WERI-Rb-1 (cell line): ENCODE results near the gene PATZ1.
"Not testable (repeated sequence)": the region's sequence is repeated elsewhere in the genome, so short reads cannot be mapped to it uniquely, and the experiment has no call there.

Experiments used
- DNase-seq: peaks from one replicate; pipeline ENCODE4 v3.0.0-alpha.2; 2020
- H3K27ac ChIP-seq: fragments of 250-450 bp; sonication (Bioruptor Pico); 2 replicates; pipeline ENCODE4 v1.5.1; 2020; ENCODE audit warnings: mild to moderate bottlenecking, moderate library complexity
- H3K27me3 ChIP-seq: fragments of 250-450 bp; sonication (Bioruptor Pico); 2 replicates; pipeline ENCODE4 v1.5.1; 2021; ENCODE audit warnings: mild to moderate bottlenecking, low read depth, moderate library complexity; ENCODE audit not compliant: insufficient read depth, severe bottlenecking
- H3K36me3 ChIP-seq: fragments of 250-450 bp; sonication (Bioruptor Pico); 2 replicates; pipeline ENCODE4 v1.5.1; 2020; ENCODE audit warnings: mild to moderate bottlenecking, moderate library complexity
- H3K4me3 ChIP-seq: 2 replicates; pipeline ENCODE4 v1.5.1; 2011; ENCODE audit warnings: low read depth, mild to moderate bottlenecking, control low read depth, low read length
- H3K9me3 ChIP-seq: fragments of 250-450 bp; sonication (Bioruptor Pico); 2 replicates; pipeline ENCODE4 v1.5.1; 2021; ENCODE audit warnings: mild to moderate bottlenecking, moderate library complexity; ENCODE audit not compliant: severe bottlenecking
- TF ChIP-seq, protein P1 (sequence below): IDR thresholded peaks from 2 replicates; pipeline ENCODE4 v1.5.1; 2011; ENCODE audit warnings: low read depth, mild to moderate bottlenecking, control low read depth, inconsistent platforms, low read length

Gene PATZ1

DNA sequence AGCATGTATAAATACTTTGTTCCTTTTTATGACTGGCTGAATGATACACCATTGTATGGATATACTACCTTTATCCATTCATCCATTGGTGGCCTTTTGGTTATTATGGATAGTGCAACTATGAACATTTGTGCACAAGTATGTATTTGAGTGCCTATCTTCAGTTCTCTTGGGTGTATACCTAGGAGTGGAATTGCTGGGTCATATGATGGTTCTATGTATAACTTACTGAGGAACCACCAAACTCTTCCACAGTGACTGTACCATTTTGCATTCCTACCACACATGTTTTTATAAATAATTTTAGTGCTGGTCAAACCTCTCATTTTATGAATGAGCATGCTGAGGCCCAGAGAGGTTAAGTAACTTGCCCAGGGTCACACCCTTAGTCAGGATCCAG, 3.8 kb upstream of the PATZ1 start:
- Histone ChIP-seq H3K27ac (no peak overlapping the region), H3K27me3 (no peaks in the 10 kb centered on the region), H3K36me3 (peaks cover 4% of the 10 kb centered on the region), H3K4me3 (no peak overlapping the region), H3K9me3 (no peaks in the 10 kb centered on the region)
- DNase-seq = no peak
- TF ChIP-seq, protein P1, sequence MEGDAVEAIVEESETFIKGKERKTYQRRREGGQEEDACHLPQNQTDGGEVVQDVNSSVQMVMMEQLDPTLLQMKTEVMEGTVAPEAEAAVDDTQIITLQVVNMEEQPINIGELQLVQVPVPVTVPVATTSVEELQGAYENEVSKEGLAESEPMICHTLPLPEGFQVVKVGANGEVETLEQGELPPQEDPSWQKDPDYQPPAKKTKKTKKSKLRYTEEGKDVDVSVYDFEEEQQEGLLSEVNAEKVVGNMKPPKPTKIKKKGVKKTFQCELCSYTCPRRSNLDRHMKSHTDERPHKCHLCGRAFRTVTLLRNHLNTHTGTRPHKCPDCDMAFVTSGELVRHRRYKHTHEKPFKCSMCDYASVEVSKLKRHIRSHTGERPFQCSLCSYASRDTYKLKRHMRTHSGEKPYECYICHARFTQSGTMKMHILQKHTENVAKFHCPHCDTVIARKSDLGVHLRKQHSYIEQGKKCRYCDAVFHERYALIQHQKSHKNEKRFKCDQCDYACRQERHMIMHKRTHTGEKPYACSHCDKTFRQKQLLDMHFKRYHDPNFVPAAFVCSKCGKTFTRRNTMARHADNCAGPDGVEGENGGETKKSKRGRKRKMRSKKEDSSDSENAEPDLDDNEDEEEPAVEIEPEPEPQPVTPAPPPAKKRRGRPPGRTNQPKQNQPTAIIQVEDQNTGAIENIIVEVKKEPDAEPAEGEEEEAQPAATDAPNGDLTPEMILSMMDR = no peak

DNA sequence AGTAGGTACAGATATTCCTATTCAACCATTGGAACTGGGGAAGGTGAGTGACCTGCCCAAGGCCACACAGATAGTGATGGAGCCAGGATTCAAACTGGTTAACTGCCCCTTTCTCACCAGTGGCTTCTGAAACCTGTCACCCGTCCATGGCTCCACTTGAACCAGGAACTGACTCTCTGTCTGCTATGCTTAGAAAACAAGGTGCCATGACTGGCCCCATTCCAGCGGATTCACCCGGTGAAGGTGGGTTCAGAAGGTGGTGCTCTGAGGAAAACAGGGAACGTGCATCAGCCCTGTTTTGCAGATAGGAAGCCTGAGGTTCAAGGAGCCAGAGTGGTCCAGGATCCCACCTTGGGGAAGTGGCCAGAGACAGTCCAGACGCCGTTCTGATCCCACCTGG, 2.6 kb upstream of the PATZ1 start:
- no peaks in the 10 kb centered on the region for H3K27me3 ChIP-seq
- peaks cover 14% of the 10 kb centered on the region for H3K36me3 ChIP-seq
- no peak overlapping the region for H3K27ac ChIP-seq
- no peak overlapping the region for H3K4me3 ChIP-seq
- no peaks in the 10 kb centered on the region for H3K9me3 ChIP-seq
- DNase-seq = no peak
- TF ChIP-seq, protein P1 = no peak

DNA sequence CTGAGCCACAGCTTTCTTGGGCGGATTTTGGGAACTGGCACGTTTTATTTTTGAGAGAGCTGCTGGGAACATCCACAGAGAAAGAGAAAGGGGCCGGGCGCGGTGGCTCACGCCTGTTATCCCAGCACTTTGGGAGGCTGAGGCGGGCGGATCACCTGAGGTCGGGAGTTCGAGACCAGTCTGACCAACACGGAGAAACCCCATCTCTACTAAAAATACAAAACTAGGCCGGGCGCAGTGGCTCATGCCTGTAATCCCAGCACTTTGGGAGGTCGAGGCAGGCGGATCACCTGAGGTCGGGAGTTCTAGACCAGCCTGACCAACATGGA, 1.8 kb upstream of the PATZ1 start:
- Histone ChIP-seq H3K4me3 (peak overlapping the region; percentile 72), H3K27ac (peak overlapping the region; percentile 99), H3K36me3 (peaks cover 22% of the 10 kb centered on the region)
- DNase-seq, H3K9me3 ChIP-seq, H3K27me3 ChIP-seq: not testable (repeated sequence)

DNA sequence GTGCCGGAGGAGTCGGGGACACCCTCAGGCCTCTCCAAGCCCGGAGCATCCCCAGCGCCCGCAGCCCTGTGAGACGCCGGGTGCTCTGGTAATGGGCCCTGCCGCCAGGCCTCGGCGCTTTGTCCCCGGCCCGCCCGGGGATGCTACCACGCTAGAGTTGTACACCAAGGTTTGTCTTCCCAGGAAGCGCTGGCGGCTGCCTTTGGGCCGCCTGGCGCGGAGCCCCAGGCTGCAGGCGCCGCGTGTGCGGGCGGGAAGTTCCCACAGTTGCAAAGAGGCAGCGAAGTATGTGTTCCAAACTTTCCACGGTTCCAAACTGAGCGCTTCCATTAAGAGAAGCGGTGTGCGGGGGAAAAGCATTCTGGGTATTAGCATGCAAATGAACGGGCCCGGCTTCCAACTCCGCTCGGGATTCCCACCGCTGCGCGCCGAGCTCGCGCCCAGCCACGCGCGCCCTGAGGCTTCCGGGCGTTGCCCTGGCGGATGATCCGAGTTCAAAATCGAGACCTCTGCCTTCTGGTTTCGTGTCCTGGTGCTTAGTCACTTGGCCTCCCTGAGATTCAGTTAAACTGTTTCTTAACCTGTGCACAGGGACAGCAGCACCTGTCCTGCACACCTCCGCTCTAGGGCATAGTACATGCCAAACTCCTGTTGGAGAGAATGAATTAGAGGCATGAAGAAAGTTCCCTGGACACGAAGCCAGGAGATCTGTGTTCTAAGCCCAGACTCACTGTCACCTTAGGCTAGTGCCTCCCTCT, 1.3 kb upstream of the PATZ1 start:
- Histone ChIP-seq H3K27me3 (no peaks in the 10 kb centered on the region), H3K4me3 (peak overlapping the region; percentile 72), H3K9me3 (no peaks in the 10 kb centered on the region), H3K36me3 (peaks cover 28% of the 10 kb centered on the region), H3K27ac (peak overlapping the region; percentile 99)
- peak; percentile 80 for DNase-seq
- TF ChIP-seq, protein P1 = no peak

DNA sequence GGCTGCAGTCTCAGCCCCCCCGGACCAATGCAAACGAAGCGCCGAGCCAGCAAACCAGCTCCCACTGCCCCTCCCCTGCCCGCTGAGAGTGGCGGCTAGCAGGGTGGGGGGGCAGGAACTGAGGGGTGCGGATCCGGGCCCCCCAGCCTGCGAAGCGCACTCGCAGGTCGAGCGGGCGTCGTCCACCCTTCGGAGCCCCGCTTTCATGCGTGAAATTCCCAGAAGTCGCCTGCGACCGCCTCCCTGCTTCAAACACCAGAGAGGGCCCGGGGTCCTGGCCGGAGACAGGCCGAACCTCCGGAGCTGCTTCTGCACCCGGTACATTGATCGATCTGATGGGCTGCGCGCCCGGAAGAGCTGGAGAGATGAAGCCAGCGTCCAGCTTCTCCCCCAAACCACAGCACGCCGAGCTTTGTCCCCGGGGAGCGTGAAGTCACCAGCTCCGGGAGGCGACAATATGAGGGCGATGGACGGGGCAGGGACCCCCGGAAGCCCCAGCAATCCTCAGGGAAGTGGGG, 646 bp upstream of the PATZ1 start:
- TF ChIP-seq, protein P1 = no peak
- H3K9me3 ChIP-seq = no peaks in the 10 kb centered on the region
- H3K27me3 ChIP-seq = no peaks in the 10 kb centered on the region
- peak; percentile 86 for DNase-seq
- H3K4me3 ChIP-seq = peak overlapping the region; percentile 72
- peaks cover 34% of the 10 kb centered on the region for H3K36me3 ChIP-seq
- peak overlapping the region; percentile 99 for H3K27ac ChIP-seq

DNA sequence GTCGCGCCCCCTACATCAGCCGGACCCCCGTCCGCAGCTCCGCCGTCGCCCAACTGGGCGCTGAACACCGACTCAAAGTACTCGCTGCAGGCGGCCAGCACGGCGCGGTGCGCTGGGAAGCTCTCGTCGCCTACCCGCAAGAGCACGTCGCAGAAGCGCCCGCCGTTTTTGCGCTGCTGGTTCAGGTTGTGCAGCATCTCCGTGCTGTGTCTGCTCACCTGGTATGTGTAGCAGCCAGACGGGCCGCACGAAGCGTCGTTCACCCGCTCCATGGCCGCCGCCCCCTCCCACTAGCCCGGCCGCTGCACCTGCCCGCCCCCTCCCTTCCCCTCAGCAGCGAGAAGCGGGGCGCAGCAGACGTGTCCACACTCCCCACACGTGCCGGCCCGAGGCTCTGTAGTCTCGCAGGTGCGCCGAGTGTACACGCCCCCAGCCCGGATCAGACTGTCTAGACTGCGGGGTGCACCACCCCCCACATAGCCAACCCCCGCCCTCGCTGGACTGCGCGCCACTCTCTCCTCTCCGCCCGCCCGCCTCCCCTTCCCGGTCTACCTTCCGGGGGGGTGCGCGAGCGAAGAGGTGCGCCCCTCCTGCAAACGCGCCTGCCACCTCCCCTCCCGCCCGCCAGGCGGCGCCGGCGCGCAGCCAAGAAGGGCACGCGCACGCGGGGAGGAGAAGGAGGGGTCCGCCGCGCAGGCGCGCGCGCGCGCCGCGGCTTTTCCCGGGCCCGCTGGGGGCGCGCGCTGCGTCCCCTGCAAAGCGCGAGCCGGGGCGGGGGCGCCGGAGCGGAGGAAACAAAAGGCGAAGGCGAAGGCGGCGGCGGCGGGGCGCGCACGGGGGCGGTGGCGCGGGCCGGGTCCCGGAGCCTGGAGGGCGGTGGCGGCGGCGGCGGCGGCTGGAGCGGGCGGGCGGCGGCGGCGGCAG, 553 bp downstream of the PATZ1 start:
- Histone ChIP-seq H3K4me3 (peak overlapping the region; percentile 72), H3K9me3 (no peaks in the 10 kb centered on the region), H3K36me3 (peaks cover 46% of the 10 kb centered on the region), H3K27me3 (no peaks in the 10 kb centered on the region), H3K27ac (peak overlapping the region; percentile 99)
- TF ChIP-seq, protein P1 = peak; percentile 85
- peak; percentile 83 for DNase-seq
